SK-N-MC (cell line): ENCODE results near the gene ASTL.

ENCODE experiments used
- DNase-seq: peaks from one replicate; pipeline ENCODE4 v3.0.0-alpha.2; 2011; ENCODE audit warnings: low read depth, low spot score
- H3K27ac ChIP-seq: fragments of 200-600 bp; sonication (generic); 2 replicates; pipeline ENCODE4 v1.5.1; 2016; ENCODE audit warnings: mixed run types
- H3K36me3 ChIP-seq: fragments of 200-600 bp; sonication (generic); 2 replicates; pipeline ENCODE4 v1.6.1; 2017; ENCODE audit warnings: antibody characterized with exemption, low read length, mixed read lengths; ENCODE audit not compliant: insufficient read depth
- H3K4me3 ChIP-seq: fragments of 200-600 bp; sonication (generic); 2 replicates; pipeline ENCODE4 v1.5.1; 2016
- H3K9ac ChIP-seq: fragments of 200-600 bp; sonication (generic); 2 replicates; pipeline ENCODE4 v1.8.0; 2017; ENCODE audit warnings: mixed run types, mixed read lengths; ENCODE audit not compliant: insufficient read length
- H3K9me3 ChIP-seq: fragments of 200-600 bp; sonication (generic); 2 replicates; pipeline ENCODE4 v1.6.1; 2017; ENCODE audit warnings: low read depth, mild to moderate bottlenecking, antibody characterized with exemption, low read length, moderate library complexity, mixed read lengths
- EZH2 ChIP-seq: fragments of 200-600 bp; sonication (generic); IDR thresholded peaks from one replicate; pipeline ENCODE4 v1.6.1; 2017; ENCODE audit warnings: antibody characterized with exemption
- FOXP2 ChIP-seq: optimal IDR thresholded peaks from 2 replicates; pipeline ENCODE3; 2011; ENCODE audit warnings: mild to moderate bottlenecking, moderate library complexity; ENCODE audit not compliant: insufficient read depth; ENCODE audit errors: extremely low read length, control extremely low read depth
- POLR2AphosphoS5 ChIP-seq: IDR thresholded peaks from 2 replicates; pipeline ENCODE4 v1.6.1; 2012; ENCODE audit warnings: mild to moderate bottlenecking, low read depth, low read length, borderline replicate concordance

ASTL gene

GRCh38 chr2:96174251-96175144, 36.2 kb upstream of the ASTL start:
- H3K27ac ChIP-seq: no peak overlapping the region
- DNase-seq: no peak
- H3K9me3 ChIP-seq: no peaks in the 10 kb centered on the region
- H3K36me3 ChIP-seq: no peaks in the 10 kb centered on the region
- TF ChIP-seq EZH2 (no peak), FOXP2 (no peak), POLR2AphosphoS5 (no peak)
- H3K9ac ChIP-seq: no peak overlapping the region
- H3K4me3 ChIP-seq: no peak overlapping the region

- DNase-seq: no peak
- no peaks in the 10 kb centered on the region for H3K9me3 ChIP-seq
- H3K9ac ChIP-seq: no peak overlapping the region
- H3K36me3 ChIP-seq: no peaks in the 10 kb centered on the region
- TF ChIP-seq FOXP2 (no peak), EZH2 (no peak), POLR2AphosphoS5 (no peak)
- no peak overlapping the region for H3K4me3 ChIP-seq
- H3K27ac ChIP-seq: no peak overlapping the region
These were observed 33.5 kb upstream of the ASTL start for GRCh38 chr2:96171831-96172230.

DNA sequence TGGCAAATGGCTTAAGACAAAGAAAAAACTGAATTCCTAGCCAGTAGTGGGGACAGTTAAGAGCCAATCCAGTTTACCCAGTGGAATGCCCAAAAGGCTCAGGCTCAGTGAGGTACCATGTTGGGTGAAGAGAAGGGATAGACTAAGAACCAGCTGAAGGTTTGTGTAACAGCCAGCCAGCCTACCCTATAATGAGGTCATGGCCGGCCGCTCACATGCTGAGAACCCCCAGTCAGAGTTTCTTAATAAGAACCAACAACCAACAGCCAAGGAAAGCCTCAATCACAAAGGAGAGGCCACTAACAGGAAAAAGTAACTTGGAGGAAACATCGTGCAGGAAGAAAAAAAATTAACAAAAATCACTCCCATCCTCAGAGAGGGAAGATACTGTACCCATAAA, 32.3 kb upstream of the ASTL start:
- Histone ChIP-seq H3K9me3 (no peaks in the 10 kb centered on the region), H3K36me3 (no peaks in the 10 kb centered on the region), H3K27ac (no peak overlapping the region), H3K9ac (no peak overlapping the region), H3K4me3 (no peak overlapping the region)
- no peak for DNase-seq
- TF ChIP-seq FOXP2: no peak
- TF ChIP-seq EZH2: no peak
- TF ChIP-seq POLR2AphosphoS5: no peak

DNA sequence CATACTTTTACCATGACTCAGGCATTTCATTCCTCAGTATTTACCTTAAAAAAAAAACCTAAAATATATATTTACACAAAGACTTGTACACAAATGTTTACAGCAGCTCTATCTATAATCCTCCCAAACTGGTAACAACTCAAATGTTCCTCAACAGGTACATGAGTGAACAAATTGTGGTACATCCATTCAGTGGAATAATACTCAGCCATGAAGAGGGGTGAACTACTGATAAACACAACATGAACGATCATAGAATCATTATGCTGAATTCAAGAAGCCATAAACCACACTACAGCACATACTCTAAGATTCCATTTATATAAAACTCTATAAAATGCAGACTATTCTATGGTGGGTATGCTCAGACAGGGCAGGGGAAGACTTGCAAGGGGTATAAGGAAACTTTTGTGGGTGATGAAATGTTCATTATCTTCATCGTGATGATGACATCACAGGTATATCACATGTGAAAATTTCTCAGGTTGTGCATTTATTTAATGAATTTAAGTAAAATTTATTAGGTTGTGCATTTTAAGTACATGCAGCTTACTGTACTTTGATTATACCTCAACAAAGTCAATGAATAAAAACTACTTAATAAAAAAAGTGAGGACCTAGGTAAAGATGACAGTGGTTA, 31.7 kb upstream of the ASTL start:
- H3K4me3 ChIP-seq: no peak overlapping the region
- no peak for TF ChIP-seq POLR2AphosphoS5
- no peak for TF ChIP-seq EZH2
- TF ChIP-seq FOXP2: no peak
- no peak overlapping the region for H3K9ac ChIP-seq
- H3K9me3 ChIP-seq: no peaks in the 10 kb centered on the region
- H3K36me3 ChIP-seq: no peaks in the 10 kb centered on the region
- no peak for DNase-seq
- H3K27ac ChIP-seq: no peak overlapping the region

- DNase-seq: no peak
- TF ChIP-seq FOXP2 (no peak), EZH2 (no peak), POLR2AphosphoS5 (no peak)
- H3K9ac ChIP-seq: no peak overlapping the region
- H3K36me3 ChIP-seq: no peaks in the 10 kb centered on the region
- H3K27ac ChIP-seq: no peak overlapping the region
- no peaks in the 10 kb centered on the region for H3K9me3 ChIP-seq
- H3K4me3 ChIP-seq: no peak overlapping the region
These were observed 29.2 kb upstream of the ASTL start for GRCh38 chr2:96167407-96168013.

DNA sequence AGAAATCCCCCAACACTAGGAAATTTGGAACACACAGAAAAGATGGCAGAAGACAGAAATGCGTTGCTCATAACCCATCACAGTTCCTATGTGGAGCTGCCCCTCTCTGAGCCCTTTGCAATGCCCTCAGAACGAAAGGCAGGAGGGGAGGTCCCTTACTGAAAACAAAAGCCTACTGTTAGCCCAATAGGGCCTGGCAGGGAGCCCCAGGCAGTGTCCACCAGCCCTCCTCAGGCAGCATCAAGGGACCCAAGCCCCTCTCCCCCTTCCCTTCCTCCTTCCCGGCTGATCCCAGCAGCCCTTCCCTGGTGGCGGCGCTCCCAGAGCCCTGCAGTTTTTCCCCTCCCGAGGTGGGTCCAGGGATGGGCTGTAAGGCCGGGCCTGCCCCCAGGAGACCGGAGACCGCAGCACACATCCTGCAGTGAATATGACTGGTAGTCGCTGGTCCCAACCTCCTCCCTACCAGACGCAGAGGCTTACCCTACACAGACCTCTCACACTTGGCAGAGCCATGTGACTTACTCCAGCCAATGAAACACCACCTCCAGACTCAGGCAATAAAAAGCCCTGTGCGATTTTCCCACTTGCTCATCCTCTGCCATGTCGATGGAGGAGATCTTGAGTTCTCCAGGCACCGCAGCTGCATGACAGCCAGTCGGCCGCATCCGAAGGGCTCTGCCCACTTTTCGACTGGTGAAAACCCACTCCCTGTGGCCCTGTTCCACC, 26.3 kb upstream of the ASTL start:
- DNase-seq: no peak
- Histone ChIP-seq H3K4me3 (no peak overlapping the region), H3K36me3 (no peaks in the 10 kb centered on the region), H3K9me3 (no peaks in the 10 kb centered on the region), H3K9ac (no peak overlapping the region), H3K27ac (no peak overlapping the region)
- TF ChIP-seq EZH2: no peak
- TF ChIP-seq FOXP2: no peak
- no peak for TF ChIP-seq POLR2AphosphoS5

- Histone ChIP-seq H3K27ac (no peak overlapping the region), H3K9me3 (no peaks in the 10 kb centered on the region), H3K9ac (no peak overlapping the region), H3K4me3 (no peak overlapping the region), H3K36me3 (no peaks in the 10 kb centered on the region)
- no peak for TF ChIP-seq FOXP2
- no peak for DNase-seq
These were observed 25.6 kb upstream of the ASTL start for GRCh38 chr2:96163768-96164429.

- TF ChIP-seq FOXP2 (no peak), POLR2AphosphoS5 (no peak), EZH2 (no peak)
- H3K9ac ChIP-seq: no peak overlapping the region
- DNase-seq: no peak
- no peaks in the 10 kb centered on the region for H3K36me3 ChIP-seq
- H3K27ac ChIP-seq: no peak overlapping the region
- H3K4me3 ChIP-seq: no peak overlapping the region
- no peaks in the 10 kb centered on the region for H3K9me3 ChIP-seq
These were observed 25.1 kb upstream of the ASTL start for GRCh38 chr2:96163415-96163767.
